SK-N-SH (cell line): Measurements from ENCODE around the gene PRCC. TPM values are rescaled to one million over a fixed set of nuclear protein-coding genes. Genes with fewer than 3 reads are reported as not detected.
A peak's percentile ranks its signal among the peaks of the same experiment; 100 is the strongest.

Source experiments
- CTCF ChIA-PET: fragments of 300-600, 350-600 bp; formaldehyde crosslinking; extraction: SDS; loops from one replicate; lab custom pipeline; 2021; lab: Yijun Ruan, JAX
- POLR2A ChIA-PET: fragments of 350-600 bp; sonication (Branson Sonifier 250); formaldehyde crosslinking; extraction: SDS; loops from one replicate; lab custom pipeline; 2020; ENCODE audit warnings: antibody characterized with exemption, inconsistent platforms; lab: Yijun Ruan, JAX
- DNase-seq: peaks from one replicate; pipeline ENCODE4 v3.0.0; 2012
- H2AFZ ChIP-seq: fragments of 200-600 bp; sonication (generic); 2 replicates; pipeline ENCODE4 v1.8.1; 2016; ENCODE audit warnings: antibody characterized with exemption, mild to moderate bottlenecking, low read depth
- H3F3A ChIP-seq: fragments of 200-600 bp; sonication (generic); replicated peaks from 2 replicates; pipeline ENCODE3; 2016; ENCODE audit warnings: antibody characterized with exemption, mild to moderate bottlenecking; ENCODE audit not compliant: insufficient read depth
- H3K27ac ChIP-seq, 2 experiments: fragments of 200-500 bp in 1 of 2; fragments of 200-600 bp in 1 of 2; sonication (Bioruptor generic) in 1 of 2; sonication (generic), shearing (Covaris generic) in 1 of 2; 2 replicates each; pipeline versions ENCODE4 v1.5.1 to v1.6.1; 2014 to 2016; ENCODE audit warnings: low read depth in 2 of 2, inconsistent platforms in 1 of 2, low read length in 1 of 2, mild to moderate bottlenecking in 1 of 2, mixed read lengths in 1 of 2
- H3K27me3 ChIP-seq: fragments of 200-600 bp; sonication (generic), shearing (Covaris generic); 2 replicates; pipeline ENCODE4 v1.6.1; 2016; ENCODE audit warnings: mixed run types; ENCODE audit not compliant: insufficient read depth
- H3K36me3 ChIP-seq, 2 experiments: fragments of 200-500 bp in 1 of 2; fragments of 200-600 bp in 1 of 2; sonication (Bioruptor generic) in 1 of 2; sonication (generic) in 1 of 2; replicated peaks in 1 of 2; 2 replicates each; pipeline versions ENCODE3 to v1.5.1; 2014 to 2016; ENCODE audit warnings: low read length in 1 of 2, mild to moderate bottlenecking in 1 of 2; ENCODE audit not compliant: insufficient read depth in 2 of 2, control insufficient read depth in 1 of 2
- H3K4me1 ChIP-seq, 2 experiments: fragments of 200-500 bp in 1 of 2; fragments of 200-600 bp in 1 of 2; sonication (Bioruptor generic) in 1 of 2; sonication (generic), shearing (Covaris generic) in 1 of 2; 2 replicates each; pipeline versions ENCODE4 v1.5.1 to v1.6.1; 2014 to 2016; ENCODE audit warnings: low read depth in 1 of 2, low read length in 1 of 2, mixed run types in 1 of 2; ENCODE audit not compliant: insufficient read depth in 2 of 2, control insufficient read depth in 1 of 2
- H3K4me2 ChIP-seq: fragments of 200-600 bp; sonication (generic), shearing (Covaris generic); 2 replicates; pipeline ENCODE4 v1.6.1; 2017; ENCODE audit warnings: mixed run types
- H3K4me3 ChIP-seq, 2 experiments: fragments of 200-500 bp in 1 of 2; fragments of 200-600 bp in 1 of 2; sonication (Bioruptor generic) in 1 of 2; sonication (generic), shearing (Covaris generic) in 1 of 2; 2 replicates each; pipeline versions ENCODE4 v1.5.1 to v1.8.1; 2014 to 2016; ENCODE audit warnings: low read depth in 2 of 2, inconsistent platforms in 1 of 2, low read length in 1 of 2, mild to moderate bottlenecking in 1 of 2, mixed read lengths in 1 of 2, moderate library complexity in 1 of 2
- H3K79me2 ChIP-seq: fragments of 200-600 bp; sonication (generic); 2 replicates; pipeline ENCODE4 v1.8.1; 2017; ENCODE audit warnings: mild to moderate bottlenecking; ENCODE audit not compliant: insufficient read depth
- H3K9ac ChIP-seq: fragments of 200-600 bp; sonication (generic); 2 replicates; pipeline ENCODE4 v1.6.1; 2017; ENCODE audit warnings: mixed run types
- H3K9me2 ChIP-seq: fragments of 200-600 bp; sonication (generic); 2 replicates; pipeline ENCODE4 v1.6.1; 2017; ENCODE audit warnings: mixed run types
- H3K9me3 ChIP-seq: fragments of 200-600 bp; sonication (generic); 2 replicates; pipeline ENCODE4 v1.6.1; 2017; ENCODE audit warnings: mixed run types, mild to moderate bottlenecking, moderate library complexity
- H4K20me1 ChIP-seq: fragments of 200-600 bp; sonication (generic); 2 replicates; pipeline ENCODE4 v1.6.1; 2017; ENCODE audit warnings: mild to moderate bottlenecking, mixed run types; ENCODE audit not compliant: insufficient read depth
- CHD2 ChIP-seq: fragments of 150-350 bp; IDR thresholded peaks from 2 replicates; pipeline ENCODE4 v1.6.1; 2018; ENCODE audit warnings: low read length; ENCODE audit not compliant: partially characterized antibody
- ELF1 ChIP-seq: IDR thresholded peaks from 2 replicates; pipeline ENCODE4 v1.4.0; 2012
- EP300 ChIP-seq, 2 experiments: IDR thresholded peaks; 2 replicates each; pipeline versions ENCODE4 v1.4.0 to v1.6.1; 2012; ENCODE audit warnings: borderline replicate concordance in 1 of 2, low read depth in 1 of 2, low read length in 1 of 2
- EZH2phosphoT487 ChIP-seq: fragments of 200-600 bp; sonication (generic); IDR thresholded peaks from 2 replicates; pipeline ENCODE4 v1.6.1; 2017; ENCODE audit warnings: low read depth, mixed run types, mild to moderate bottlenecking, antibody characterized with exemption, moderate library complexity, borderline replicate concordance
- GABPA ChIP-seq: IDR thresholded peaks from 2 replicates; pipeline ENCODE4 v1.4.0; 2012; ENCODE audit warnings: low read depth, mild to moderate bottlenecking
- GATA2 ChIP-seq: sonication (generic); formaldehyde crosslinking; IDR thresholded peaks from 2 replicates; pipeline ENCODE4 v1.5.0; 2020; ENCODE audit warnings: mild to moderate bottlenecking, missing genetic modification reagents
- IRF3 ChIP-seq: fragments of 150-350 bp; IDR thresholded peaks from 2 replicates; pipeline ENCODE4 v1.6.1; 2016; ENCODE audit warnings: mild to moderate bottlenecking, low read depth, low read length
- JUND ChIP-seq: IDR thresholded peaks from 2 replicates; pipeline ENCODE4 v1.4.0; 2012
- MEF2A ChIP-seq: IDR thresholded peaks from 2 replicates; pipeline ENCODE4 v1.4.0; 2012; ENCODE audit warnings: low read depth, borderline replicate concordance
- MXI1 ChIP-seq: IDR thresholded peaks from 2 replicates; pipeline ENCODE4 v1.6.1; 2012; ENCODE audit warnings: mild to moderate bottlenecking, low read depth, low read length, improper control_type of control experiment
- NRF1 ChIP-seq: IDR thresholded peaks from 2 replicates; pipeline ENCODE4 v1.6.1; 2012; ENCODE audit warnings: low read depth, mild to moderate bottlenecking, low read length
- POLR2AphosphoS5 ChIP-seq: IDR thresholded peaks from 2 replicates; pipeline ENCODE4 v1.6.1; 2012; ENCODE audit warnings: low read depth, low read length
- RAD21 ChIP-seq: IDR thresholded peaks from 2 replicates; pipeline ENCODE4 v1.6.1; 2012; ENCODE audit warnings: mild to moderate bottlenecking, low read length
- RCOR1 ChIP-seq: fragments of 150-350 bp; IDR thresholded peaks from 2 replicates; pipeline ENCODE4 v1.6.1; 2017; ENCODE audit warnings: antibody characterized with exemption, low read length
- RFX5 ChIP-seq: IDR thresholded peaks from 2 replicates; pipeline ENCODE4 v1.6.1; 2012; ENCODE audit warnings: mild to moderate bottlenecking, improper control_type of control experiment, low read length
- SIN3A ChIP-seq: IDR thresholded peaks from 2 replicates; pipeline ENCODE4 v1.6.1; 2012; ENCODE audit warnings: low read depth, mild to moderate bottlenecking, low read length, moderate library complexity, borderline replicate concordance
- SMC3 ChIP-seq: IDR thresholded peaks from 2 replicates; pipeline ENCODE4 v1.6.1; 2012; ENCODE audit warnings: low read depth, low read length, improper control_type of control experiment
- TAF1 ChIP-seq: IDR thresholded peaks from 2 replicates; pipeline ENCODE4 v1.6.1; 2012; ENCODE audit warnings: low read depth, mild to moderate bottlenecking, low read length, moderate library complexity, borderline replicate concordance
- TCF12 ChIP-seq: IDR thresholded peaks from 2 replicates; pipeline ENCODE4 v1.4.0; 2012
- TEAD4 ChIP-seq: IDR thresholded peaks from 2 replicates; pipeline ENCODE4 v1.4.0; 2012; ENCODE audit warnings: mild to moderate bottlenecking, borderline replicate concordance; ENCODE audit not compliant: insufficient read depth
- USF1 ChIP-seq: IDR thresholded peaks from 2 replicates; pipeline ENCODE4 v1.4.0; 2012; ENCODE audit warnings: low read depth, borderline replicate concordance
- USF2 ChIP-seq: fragments of 150-350 bp; IDR thresholded peaks from 2 replicates; pipeline ENCODE4 v1.6.1; 2017; ENCODE audit warnings: antibody characterized with exemption, low read length, low read depth, borderline replicate concordance
- WGBS: methylation state at CpG from one replicate; pipeline ENCODE4 v1.1.6; 2017; ENCODE audit warnings: low lambda C conversion rate; 5-methylcytosine and 5-hydroxymethylcytosine counted together
- polyA plus RNA-seq, 3 experiments: library from polyadenylated mRNA; depleted of rRNA; stranded (reverse); fragments of >200 nt; gene quantifications; 2 replicates each; pipeline ENCODE4 v1.2.3, GENCODE V29; 2012

PRCC gene
- polyA plus RNA-seq, 1 of the 3 experiments (the other 2 are of a cell fraction): 39.2 TPM

- TF ChIP-seq RFX5 (no peak), USF1 (peak; percentile 39; the same call in 1 of the 2 replicates)
- Histone ChIP-seq H3K4me2 (peak overlapping the region; percentile 88), H3K9me3 (no peaks in the 10 kb centered on the region), H3K9ac (peak overlapping the region; percentile 100), H3K36me3 (peaks cover 12 to 42% of the 10 kb centered on the region in 2 experiments), H3K4me1 (peaks cover 37 to 52% of the 10 kb centered on the region in 2 experiments), H3K79me2 (peaks cover 70% of the 10 kb centered on the region), H2AFZ (no peak overlapping the region; the same call in 1 of the 2 replicates), H3K27ac (peak overlapping the region; percentile 100), H4K20me1 (no peaks in the 10 kb centered on the region), H3F3A (peaks cover 57% of the 10 kb centered on the region), H3K9me2 (no peaks in the 10 kb centered on the region), H3K4me3 (peak overlapping the region; percentile 64 to 98), H3K27me3 (no peaks in the 10 kb centered on the region)
- DNase-seq: no peak
- ChIA-PET POLR2A (interaction anchor here (1.3 to 2.2 kb wide), 2 partner anchors 20 to 55 kb away, joined by 3 to 7 read pairs; partner anchors contain the start of gene PRCC), CTCF (interaction anchor here (0.9 to 8.6 kb wide), 7 partner anchors 20 to 181 kb away, joined by 3 to 42 read pairs (median 8); no protein-coding TSS in a partner anchor)
- 47% methylated on average over 8 of the region's 9 CpGs for WGBS
These were observed 21.0 kb upstream of the PRCC start for GRCh38 chr1:156746406-156746727.

GRCh38 chr1:156746728-156747631 is 20.4 kb upstream of the PRCC start:
- H3K4me1 ChIP-seq: peaks cover 37 to 48% of the 10 kb centered on the region in 2 experiments
- POLR2A ChIA-PET: interaction anchor here (0.6 to 2.2 kb wide), 4 partner anchors 18 to 55 kb away, joined by 3 to 7 read pairs (median 4); partner anchors contain the start of genes ISG20L2, METTL25B and PRCC
- under 1% methylated on average over 12 of the region's 29 CpGs for WGBS
- CTCF ChIA-PET: interaction anchor here (0.6 to 8.6 kb wide), 18 partner anchors 9 to 113 kb away, joined by 3 to 42 read pairs (median 4); partner anchors contain the start of genes NTRK1 and PRCC
- no peaks in the 10 kb centered on the region for H3K9me3 ChIP-seq
- H3K4me3 ChIP-seq: peak overlapping the region; percentile 78 to 98
- H2AFZ ChIP-seq: no peak overlapping the region; the same call in 1 of the 2 replicates
- no peaks in the 10 kb centered on the region for H4K20me1 ChIP-seq
- no peaks in the 10 kb centered on the region for H3K9me2 ChIP-seq
- H3K27ac ChIP-seq: peak overlapping the region; percentile 100
- H3K79me2 ChIP-seq: peaks cover 73% of the 10 kb centered on the region
- H3K36me3 ChIP-seq: peaks cover 12 to 37% of the 10 kb centered on the region in 2 experiments
- no peaks in the 10 kb centered on the region for H3K27me3 ChIP-seq
- H3K9ac ChIP-seq: peak overlapping the region; percentile 100
- H3F3A ChIP-seq: peaks cover 51% of the 10 kb centered on the region
- peak overlapping the region; percentile 88 for H3K4me2 ChIP-seq
- peak; percentile 91 for DNase-seq
- TF ChIP-seq ELF1: no peak; the same call in 1 of the 2 replicates
- TF ChIP-seq TEAD4: no peak
- no peak for TF ChIP-seq USF1
- TF ChIP-seq USF2: no peak
- peak; percentile 75 for TF ChIP-seq POLR2AphosphoS5
- no peak for TF ChIP-seq NRF1
- TF ChIP-seq SMC3: no peak; the same call in 1 of the 2 replicates
- TF ChIP-seq GABPA: peak; percentile 51
- TF ChIP-seq RCOR1: peak; percentile 48
- TF ChIP-seq GATA2 (CRISPR knock-in tag): no peak
- no peak for TF ChIP-seq IRF3
- peak; percentile 12; the same call in 1 of the 2 replicates for TF ChIP-seq TAF1
- 0 out of 2 replicates have a peak, but pooled peaks have one; percentile 12 for TF ChIP-seq SIN3A
- no peak for TF ChIP-seq RFX5
- TF ChIP-seq MEF2A: no peak
- peak; percentile 56 for TF ChIP-seq CHD2
- no peak for TF ChIP-seq EZH2phosphoT487
- TF ChIP-seq JUND: peak; percentile 39; the same call in 1 of the 2 replicates
- TF ChIP-seq TCF12: peak; percentile 16
- peak; percentile 77 for TF ChIP-seq MXI1
- TF ChIP-seq RAD21: no peak
- TF ChIP-seq EP300 (IDR thresholded peaks at IDR 0.05; ENCODE audit: borderline replicate concordance in 1 of 2, low read depth in 1 of 2, low read length in 1 of 2): peak; percentile 14 to 34; a peak in 1 of 4 replicates
